ENCODE measurements around the gene CCDC82.

The CCDC82 gene

GRCh38 chr11:96316869-96317268, 72.8 kb downstream of the CCDC82 start:
- Histone ChIP-seq H3K4me3 (ENCODE audit: low read depth, low read length) (no peak overlapping the region), H3K27ac (ENCODE audit: extremely low read depth, low read depth, low read length) (no peak overlapping the region), H3K9me3 (ENCODE audit: control insufficient read depth, insufficient read depth, low read depth, low read length) (no peaks in the 10 kb centered on the region), H3K4me1 (ENCODE audit: control insufficient read depth, insufficient read depth, low read length) (no peaks in the 10 kb centered on the region), H3K36me3 (ENCODE audit: control insufficient read depth in 2 of 2, insufficient read depth in 1 of 2, low read length in 2 of 2) (no peaks in the 10 kb centered on the region)
- CTCF ChIA-PET, result no interaction called here
- POLR2A ChIA-PET, result no interaction called here
- no peak for TF ChIP-seq ZNF155 (tag by site-specific recombination; IDR thresholded peaks at IDR 0.05)
- no peak for TF ChIP-seq ZNF658 (tag by site-specific recombination; IDR thresholded peaks at IDR 0.05)
- no peak for TF ChIP-seq ZNF16 (tag by site-specific recombination; IDR thresholded peaks at IDR 0.05; ENCODE audit: low read depth)
- no peak for TF ChIP-seq MEIS1 (CRISPR knock-in tag; IDR thresholded peaks at IDR 0.05; ENCODE audit: borderline replicate concordance)
- TF ChIP-seq ZNF433 (tag by site-specific recombination; IDR thresholded peaks at IDR 0.05; ENCODE audit: low read depth), result no peak
- no peak for TF ChIP-seq YY1 (tag by site-specific recombination; IDR thresholded peaks at IDR 0.05)
- no peak for TF ChIP-seq ZBTB48 (tag by site-specific recombination; IDR thresholded peaks at IDR 0.05)
- no peak for TF ChIP-seq ZNF518A (tag by site-specific recombination; conservative IDR thresholded peaks at IDR 0.05; ENCODE audit: low read depth)
- no peak for TF ChIP-seq ZNF530 (tag by site-specific recombination; IDR thresholded peaks at IDR 0.05; ENCODE audit: low read depth)
- no peak for TF ChIP-seq ZFP69B (tag by site-specific recombination; IDR thresholded peaks at IDR 0.05)
- no peak for TF ChIP-seq ZBTB8A (tag by site-specific recombination; IDR thresholded peaks at IDR 0.05)
- TF ChIP-seq PRDM1 (tag by site-specific recombination; IDR thresholded peaks at IDR 0.05), result no peak
- no peak for TF ChIP-seq OSR2 (tag by site-specific recombination; IDR thresholded peaks at IDR 0.05)
- TF ChIP-seq ZNF585B (tag by site-specific recombination; IDR thresholded peaks at IDR 0.05), result no peak
- no peak for TF ChIP-seq ZNF391 (tag by site-specific recombination; IDR thresholded peaks at IDR 0.05; ENCODE audit: borderline replicate concordance, low read depth)

GRCh38 chr11:96315476-96315875, 74.2 kb downstream of the CCDC82 start:
- H3K9me3 ChIP-seq (ENCODE audit: control insufficient read depth, insufficient read depth, low read depth, low read length), result no peaks in the 10 kb centered on the region
- ChIA-PET CTCF (interaction anchor here (0.6 to 2.1 kb wide), 2 partner anchors 28 to 224 kb away, joined by 3 to 10 read pairs; partner anchors contain the start of gene MAML2), POLR2A (no interaction called here)
- TF ChIP-seq ZXDB (tag by site-specific recombination; IDR thresholded peaks at IDR 0.05) (no peak), MZF1 (tag by site-specific recombination; IDR thresholded peaks at IDR 0.05; ENCODE audit: borderline replicate concordance) (no peak), ZNF585B (tag by site-specific recombination; IDR thresholded peaks at IDR 0.05) (no peak), ZNF621 (tag by site-specific recombination; IDR thresholded peaks at IDR 0.05) (no peak), ZSCAN4 (tag by site-specific recombination; IDR thresholded peaks at IDR 0.05) (no peak), ZFP3 (tag by site-specific recombination; IDR thresholded peaks at IDR 0.05; ENCODE audit: low read depth) (no peak)
- H3K27ac ChIP-seq (ENCODE audit: extremely low read depth, low read depth, low read length), result no peak overlapping the region
- H3K4me1 ChIP-seq (ENCODE audit: control insufficient read depth, insufficient read depth, low read length), result 0 out of 2 replicates have a peak, but pooled peaks cover 2% of the 10 kb centered on the region
- H3K4me3 ChIP-seq (ENCODE audit: low read depth, low read length), result no peak overlapping the region
- no peaks in the 10 kb centered on the region for H3K36me3 ChIP-seq (ENCODE audit: control insufficient read depth in 2 of 2, insufficient read depth in 1 of 2, low read length in 2 of 2)
